HEK293 (cell line): ENCODE data around the gene USP19.

Source experiments
- CTCF ChIA-PET: fragments of 350-600 bp; formaldehyde crosslinking; extraction: SDS; loops from one replicate; lab custom pipeline; 2021; ENCODE audit warnings: antibody characterized with exemption; lab: Yijun Ruan, JAX
- POLR2A ChIA-PET: fragments of 300-600 bp; formaldehyde crosslinking; extraction: SDS; loops from one replicate; lab custom pipeline; 2020; ENCODE audit warnings: antibody characterized with exemption, inconsistent platforms; lab: Yijun Ruan, JAX
- H3K27ac ChIP-seq: fragments of 200-500 bp; sonication (Bioruptor generic); 2 replicates; pipeline ENCODE4 v1.5.1; 2014; ENCODE audit warnings: low read depth, low read length, control low read depth, inconsistent platforms; ENCODE audit errors: extremely low read depth
- H3K36me3 ChIP-seq, 2 experiments: fragments of 200-500 bp in 1 of 2; sonication (Bioruptor generic) in 1 of 2; 1 replicate in 1 of 2; 2 replicates in 1 of 2; pipeline ENCODE4 v1.5.1; 2014 to 2017; ENCODE audit warnings: inconsistent platforms in 2 of 2, low read length in 2 of 2; ENCODE audit not compliant: control insufficient read depth in 2 of 2, insufficient read depth in 1 of 2
- H3K4me1 ChIP-seq: fragments of 200-500 bp; sonication (Bioruptor generic); 2 replicates; pipeline ENCODE4 v1.5.1; 2014; ENCODE audit warnings: mild to moderate bottlenecking, low read length, inconsistent platforms; ENCODE audit not compliant: control insufficient read depth, insufficient read depth
- H3K4me3 ChIP-seq: 2 replicates; pipeline ENCODE4 v1.5.1; 2011; ENCODE audit warnings: low read depth, mild to moderate bottlenecking, control low read depth, low read length, moderate library complexity
- H3K9me3 ChIP-seq: fragments of 200-500 bp; sonication (Bioruptor generic); 2 replicates; pipeline ENCODE4 v1.5.1; 2014; ENCODE audit warnings: low read depth, low read length, inconsistent platforms; ENCODE audit not compliant: control insufficient read depth, insufficient read depth
- FEZF1 ChIP-seq: fragments of 450-650 bp; formaldehyde crosslinking; IDR thresholded peaks from 2 replicates; pipeline ENCODE4 v1.5.1; 2016; ENCODE audit warnings: missing biosample characterization, missing genetic modification characterization
- SCRT2 ChIP-seq: fragments of 450-650 bp; formaldehyde crosslinking; IDR thresholded peaks from 2 replicates; pipeline ENCODE4 v1.5.1; 2016; ENCODE audit warnings: missing biosample characterization, missing genetic modification characterization
- ZBTB20 ChIP-seq: fragments of 450-650 bp; formaldehyde crosslinking; IDR thresholded peaks from 2 replicates; pipeline ENCODE4 v1.5.1; 2016; ENCODE audit warnings: missing biosample characterization, missing genetic modification characterization
- ZNF132 ChIP-seq: fragments of 450-650 bp; formaldehyde crosslinking; IDR thresholded peaks from 2 replicates; pipeline ENCODE4 v1.5.1; 2017; ENCODE audit warnings: missing biosample characterization, missing genetic modification characterization, borderline replicate concordance
- ZNF146 ChIP-seq: fragments of 450-650 bp; formaldehyde crosslinking; IDR thresholded peaks from 2 replicates; pipeline ENCODE4 v1.5.1; 2016; ENCODE audit warnings: missing biosample characterization, missing genetic modification characterization
- ZNF404 ChIP-seq: fragments of 450-650 bp; formaldehyde crosslinking; IDR thresholded peaks from 2 replicates; pipeline ENCODE4 v1.5.1; 2017; ENCODE audit warnings: missing biosample characterization, missing genetic modification characterization
- ZNF530 ChIP-seq: fragments of 450-650 bp; formaldehyde crosslinking; IDR thresholded peaks from 2 replicates; pipeline ENCODE4 v1.5.1; 2016; ENCODE audit warnings: low read depth, missing biosample characterization, missing genetic modification characterization
- ZNF561 ChIP-seq: fragments of 450-650 bp; IDR thresholded peaks from 2 replicates; pipeline ENCODE4 v1.5.1; 2018; ENCODE audit warnings: missing biosample characterization, missing genetic modification characterization, borderline replicate concordance
- ZNF623 ChIP-seq: fragments of 450-650 bp; formaldehyde crosslinking; IDR thresholded peaks from 2 replicates; pipeline ENCODE4 v1.5.1; 2016; ENCODE audit warnings: missing biosample characterization, missing genetic modification characterization
- ZNF624 ChIP-seq: fragments of 450-650 bp; formaldehyde crosslinking; IDR thresholded peaks from 2 replicates; pipeline ENCODE4 v1.5.1; 2017; ENCODE audit warnings: missing biosample characterization, missing genetic modification characterization
- ZNF660 ChIP-seq: fragments of 450-650 bp; IDR thresholded peaks from 2 replicates; pipeline ENCODE4 v1.5.1; 2018; ENCODE audit warnings: missing biosample characterization, mild to moderate bottlenecking, missing genetic modification characterization
- ZSCAN16 ChIP-seq: fragments of 450-650 bp; formaldehyde crosslinking; IDR thresholded peaks from 2 replicates; pipeline ENCODE4 v1.5.1; 2016; ENCODE audit warnings: missing biosample characterization, missing genetic modification characterization
- ZSCAN23 ChIP-seq: fragments of 450-650 bp; formaldehyde crosslinking; IDR thresholded peaks from 2 replicates; pipeline ENCODE4 v1.5.1; 2016; ENCODE audit warnings: missing biosample characterization, missing genetic modification characterization
- TF ChIP-seq, protein P1 (sequence below): fragments of 450-650 bp; formaldehyde crosslinking; IDR thresholded peaks from 2 replicates; pipeline ENCODE4 v1.5.1; 2016; ENCODE audit warnings: missing biosample characterization, missing genetic modification characterization
- TF ChIP-seq, protein P2 (sequence below): fragments of 450-650 bp; formaldehyde crosslinking; IDR thresholded peaks from 2 replicates; pipeline ENCODE4 v1.5.1; 2016; ENCODE audit warnings: missing biosample characterization, missing genetic modification characterization, borderline replicate concordance
- TF ChIP-seq, protein P3 (sequence below): fragments of 450-650 bp; formaldehyde crosslinking; IDR thresholded peaks from 2 replicates; pipeline ENCODE4 v1.5.1; 2016; ENCODE audit warnings: missing biosample characterization, missing genetic modification characterization

Gene USP19

DNA sequence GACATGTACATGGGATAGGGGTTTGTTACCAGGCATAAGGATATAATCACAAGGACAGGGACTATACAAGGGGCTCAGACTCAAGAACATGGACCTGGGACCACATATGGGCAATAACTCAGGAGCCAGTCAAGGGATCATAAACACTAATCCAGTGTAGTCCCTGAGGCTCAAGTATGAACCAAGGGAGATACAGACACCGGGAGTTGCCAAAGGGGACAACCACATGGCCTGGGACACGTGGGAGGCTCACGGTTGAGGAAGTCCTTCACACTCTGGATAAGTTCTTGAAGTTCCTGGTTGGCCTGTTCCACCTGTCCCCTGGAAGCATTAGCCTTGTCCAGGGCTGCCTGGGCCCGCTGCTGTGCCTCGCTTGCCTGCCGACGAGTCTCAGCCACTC is 1.8 kb upstream of the USP19 start (continued):
- TF ChIP-seq, protein P1, sequence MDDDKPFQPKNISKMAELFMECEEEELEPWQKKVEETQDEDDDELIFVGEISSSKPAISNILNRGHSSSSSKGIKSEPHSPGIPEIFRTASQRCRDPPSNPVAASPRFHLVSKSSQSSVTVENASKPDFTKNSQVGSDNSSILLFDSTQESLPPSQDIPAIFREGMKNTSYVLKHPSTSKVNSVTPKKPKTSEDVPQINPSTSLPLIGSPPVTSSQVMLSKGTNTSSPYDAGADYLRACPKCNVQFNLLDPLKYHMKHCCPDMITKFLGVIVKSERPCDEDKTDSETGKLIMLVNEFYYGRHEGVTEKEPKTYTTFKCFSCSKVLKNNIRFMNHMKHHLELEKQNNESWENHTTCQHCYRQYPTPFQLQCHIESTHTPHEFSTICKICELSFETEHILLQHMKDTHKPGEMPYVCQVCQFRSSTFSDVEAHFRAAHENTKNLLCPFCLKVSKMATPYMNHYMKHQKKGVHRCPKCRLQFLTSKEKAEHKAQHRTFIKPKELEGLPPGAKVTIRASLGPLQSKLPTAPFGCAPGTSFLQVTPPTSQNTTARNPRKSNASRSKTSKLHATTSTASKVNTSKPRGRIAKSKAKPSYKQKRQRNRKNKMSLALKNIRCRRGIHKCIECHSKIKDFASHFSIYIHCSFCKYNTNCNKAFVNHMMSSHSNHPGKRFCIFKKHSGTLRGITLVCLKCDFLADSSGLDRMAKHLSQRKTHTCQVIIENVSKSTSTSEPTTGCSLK (tag by site-specific recombination), result no peak
- no peak for TF ChIP-seq ZBTB20

DNA sequence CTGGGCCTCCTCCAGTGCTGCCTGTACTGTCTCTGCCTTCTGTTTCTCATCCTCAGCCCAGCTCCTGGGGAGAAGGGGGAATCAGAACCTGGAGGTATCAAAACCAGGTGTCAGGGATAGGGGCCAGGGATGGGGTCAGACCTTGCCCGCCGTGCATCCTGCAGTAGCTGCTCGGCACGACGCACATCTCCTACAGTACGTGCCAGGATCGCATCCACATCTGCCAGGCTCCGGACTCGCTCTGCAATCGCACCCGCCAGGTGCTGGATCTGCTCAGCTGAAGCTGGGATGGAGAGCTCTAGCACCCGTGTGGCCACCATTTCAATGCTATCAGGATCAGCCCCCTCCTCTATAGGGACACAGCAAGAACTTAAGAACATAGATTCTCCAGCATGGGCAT is 1.4 kb upstream of the USP19 start:
- Histone ChIP-seq H3K9me3 (no peaks in the 10 kb centered on the region), H3K4me1 (peaks cover 6% of the 10 kb centered on the region; the same call in 1 of the 2 replicates)
- CTCF ChIA-PET, result no interaction called here
- TF ChIP-seq FEZF1 (tag by site-specific recombination), result no peak
- TF ChIP-seq ZNF623 (tag by site-specific recombination), result no peak
- no peak for TF ChIP-seq ZNF624 (tag by site-specific recombination)
- no peak for TF ChIP-seq ZNF530 (tag by site-specific recombination)
- TF ChIP-seq, protein P2, sequence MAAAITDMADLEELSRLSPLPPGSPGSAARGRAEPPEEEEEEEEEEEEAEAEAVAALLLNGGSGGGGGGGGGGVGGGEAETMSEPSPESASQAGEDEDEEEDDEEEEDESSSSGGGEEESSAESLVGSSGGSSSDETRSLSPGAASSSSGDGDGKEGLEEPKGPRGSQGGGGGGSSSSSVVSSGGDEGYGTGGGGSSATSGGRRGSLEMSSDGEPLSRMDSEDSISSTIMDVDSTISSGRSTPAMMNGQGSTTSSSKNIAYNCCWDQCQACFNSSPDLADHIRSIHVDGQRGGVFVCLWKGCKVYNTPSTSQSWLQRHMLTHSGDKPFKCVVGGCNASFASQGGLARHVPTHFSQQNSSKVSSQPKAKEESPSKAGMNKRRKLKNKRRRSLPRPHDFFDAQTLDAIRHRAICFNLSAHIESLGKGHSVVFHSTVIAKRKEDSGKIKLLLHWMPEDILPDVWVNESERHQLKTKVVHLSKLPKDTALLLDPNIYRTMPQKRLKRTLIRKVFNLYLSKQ, result no peak
- TF ChIP-seq, all 188 proteins: peak for 0
- no peak overlapping the region for H3K4me3 ChIP-seq
- H3K27ac ChIP-seq, result no peak overlapping the region
- peaks cover 9 to 76% of the 10 kb centered on the region in 2 experiments; a peak in 2 of 3 replicates for H3K36me3 ChIP-seq
- POLR2A ChIA-PET, result interaction anchor here (1.6 to 1.8 kb wide), 2 partner anchors 10 to 28 kb away, joined by 18 to 31 read pairs; partner anchors contain the start of genes LAMB2 and QRICH1

DNA sequence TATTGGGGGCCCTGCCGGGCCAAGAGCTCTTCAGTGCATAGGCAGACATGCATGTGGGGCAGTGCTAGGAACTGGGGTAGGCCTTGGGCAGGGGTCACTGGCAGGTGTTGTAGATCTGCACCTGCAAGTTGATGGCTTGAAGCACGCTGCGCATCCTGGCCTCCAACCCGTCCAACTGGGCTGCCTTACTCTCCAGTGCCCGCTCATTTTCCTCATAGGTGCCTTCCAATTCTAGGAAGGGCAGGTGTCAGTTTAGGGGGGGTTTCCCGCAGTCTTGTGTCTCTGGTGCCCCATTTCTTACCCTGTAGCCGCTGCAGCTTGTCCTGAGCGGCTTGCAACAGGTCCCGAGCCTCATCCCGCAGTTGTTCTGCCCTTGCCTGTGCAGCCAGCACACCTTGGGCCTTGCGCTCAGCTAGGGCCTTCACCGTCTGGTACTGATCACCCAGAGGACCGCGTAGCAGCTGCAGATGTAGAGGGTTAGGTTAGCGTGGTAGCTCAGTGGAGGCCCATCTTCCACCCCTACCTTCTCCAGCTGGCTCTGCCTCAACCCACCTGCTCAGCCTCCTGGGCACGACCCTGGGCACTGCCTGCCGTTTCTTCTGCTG is 611 bp upstream of the USP19 start:
- Histone ChIP-seq H3K4me1 (peaks cover 6% of the 10 kb centered on the region; the same call in 1 of the 2 replicates), H3K27ac (peak overlapping the region; percentile 69), H3K9me3 (no peaks in the 10 kb centered on the region), H3K36me3 (peaks cover 13 to 84% of the 10 kb centered on the region in 2 experiments; a peak in 2 of 3 replicates), H3K4me3 (no peak overlapping the region)
- CTCF ChIA-PET, result interaction anchor here (0.8 to 1.0 kb wide), 2 partner anchors 35 to 49 kb away, joined by 3 to 4 read pairs; no protein-coding TSS in a partner anchor
- POLR2A ChIA-PET, result interaction anchor here (0.6 to 2.8 kb wide), 14 partner anchors 9 to 489 kb away, joined by 3 to 31 read pairs (median 4); partner anchors contain the start of genes IMPDH2, LAMB2, QARS1 and QRICH1
- TF ChIP-seq ZNF660 (tag by site-specific recombination) (no peak), SCRT2 (tag by site-specific recombination) (peak; percentile 64)

DNA sequence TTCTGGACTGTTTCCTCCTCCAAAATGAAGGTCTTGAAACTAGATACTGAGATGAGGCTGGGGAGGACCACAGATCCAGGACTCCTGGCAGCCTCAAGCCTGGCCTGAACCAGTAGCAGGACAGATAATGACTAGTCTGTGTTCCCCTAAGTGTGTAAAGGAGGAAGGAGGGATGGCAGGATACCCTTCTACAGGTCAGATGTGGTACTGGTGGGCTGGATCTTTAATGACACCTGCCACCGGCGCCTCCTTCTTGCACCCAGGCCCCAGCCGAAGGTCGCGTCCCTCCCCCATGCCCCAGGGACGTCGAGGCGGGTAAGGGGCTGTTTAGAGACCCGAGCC is 556 bp downstream of the USP19 start:
- H3K9me3 ChIP-seq, result no peaks in the 10 kb centered on the region
- H3K27ac ChIP-seq, result peak overlapping the region; percentile 69
- H3K36me3 ChIP-seq, result peaks cover 13 to 85% of the 10 kb centered on the region in 2 experiments; a peak in 2 of 3 replicates
- peaks cover 6% of the 10 kb centered on the region; the same call in 1 of the 2 replicates for H3K4me1 ChIP-seq
- POLR2A ChIA-PET, result interaction anchor here (1.0 to 2.8 kb wide), 6 partner anchors 10 to 91 kb away, joined by 5 to 31 read pairs (median 14); partner anchors contain the start of genes IMPDH2, LAMB2, QARS1 and QRICH1
- peak overlapping the region; percentile 99 for H3K4me3 ChIP-seq
- TF ChIP-seq ZNF146 (tag by site-specific recombination), result no peak
- TF ChIP-seq ZNF561, result no peak
- no peak for TF ChIP-seq ZNF404
- TF ChIP-seq ZSCAN23, result no peak
- no peak for TF ChIP-seq ZNF132
- TF ChIP-seq ZSCAN16 (tag by site-specific recombination), result no peak
- TF ChIP-seq, protein P3, sequence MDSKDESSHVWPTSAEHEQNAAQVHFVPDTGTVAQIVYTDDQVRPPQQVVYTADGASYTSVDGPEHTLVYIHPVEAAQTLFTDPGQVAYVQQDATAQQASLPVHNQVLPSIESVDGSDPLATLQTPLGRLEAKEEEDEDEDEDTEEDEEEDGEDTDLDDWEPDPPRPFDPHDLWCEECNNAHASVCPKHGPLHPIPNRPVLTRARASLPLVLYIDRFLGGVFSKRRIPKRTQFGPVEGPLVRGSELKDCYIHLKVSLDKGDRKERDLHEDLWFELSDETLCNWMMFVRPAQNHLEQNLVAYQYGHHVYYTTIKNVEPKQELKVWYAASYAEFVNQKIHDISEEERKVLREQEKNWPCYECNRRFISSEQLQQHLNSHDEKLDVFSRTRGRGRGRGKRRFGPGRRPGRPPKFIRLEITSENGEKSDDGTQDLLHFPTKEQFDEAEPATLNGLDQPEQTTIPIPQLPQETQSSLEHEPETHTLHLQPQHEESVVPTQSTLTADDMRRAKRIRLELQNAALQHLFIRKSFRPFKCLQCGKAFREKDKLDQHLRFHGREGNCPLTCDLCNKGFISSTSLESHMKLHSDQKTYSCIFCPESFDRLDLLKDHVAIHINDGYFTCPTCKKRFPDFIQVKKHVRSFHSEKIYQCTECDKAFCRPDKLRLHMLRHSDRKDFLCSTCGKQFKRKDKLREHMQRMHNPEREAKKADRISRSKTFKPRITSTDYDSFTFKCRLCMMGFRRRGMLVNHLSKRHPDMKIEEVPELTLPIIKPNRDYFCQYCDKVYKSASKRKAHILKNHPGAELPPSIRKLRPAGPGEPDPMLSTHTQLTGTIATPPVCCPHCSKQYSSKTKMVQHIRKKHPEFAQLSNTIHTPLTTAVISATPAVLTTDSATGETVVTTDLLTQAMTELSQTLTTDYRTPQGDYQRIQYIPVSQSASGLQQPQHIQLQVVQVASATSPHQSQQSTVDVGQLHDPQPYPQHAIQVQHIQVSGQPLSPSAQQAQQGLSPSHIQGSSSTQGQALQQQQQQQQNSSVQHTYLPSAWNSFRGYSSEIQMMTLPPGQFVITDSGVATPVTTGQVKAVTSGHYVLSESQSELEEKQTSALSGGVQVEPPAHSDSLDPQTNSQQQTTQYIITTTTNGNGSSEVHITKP (tag by site-specific recombination), result no peak
- TF ChIP-seq, all 188 proteins: peak for 0
- CTCF ChIA-PET, result interaction anchor here (0.7 to 1.0 kb wide), 3 partner anchors 36 to 334 kb away, joined by 3 to 4 read pairs (median 4); no protein-coding TSS in a partner anchor
